Jurkat, Clone E6-1 (cell line): Measurements from ENCODE around the gene SGCE. TPM values are rescaled to one million over a fixed set of nuclear protein-coding genes. Genes with fewer than 3 reads are reported as not detected.
"Not testable (repeated sequence)": the region's sequence is repeated elsewhere in the genome, so short reads cannot be mapped to it uniquely, and the experiment has no call there.

ENCODE experiments used
- DNase-seq: peaks from one replicate; pipeline ENCODE4 v3.0.0-alpha.2; 2011; ENCODE audit warnings: low read depth, low spot score
- H3K4me3 ChIP-seq: 2 replicates; pipeline ENCODE4 v1.5.1; 2011; ENCODE audit warnings: mild to moderate bottlenecking, low read length, control low read depth, moderate library complexity
- polyA plus RNA-seq: library from polyadenylated mRNA; unstranded; fragments of >200 nt; gene quantifications from one replicate; pipeline ENCODE4 v1.2.1, GENCODE V29; 2012; ENCODE audit warnings: missing spikeins; ENCODE audit not compliant: insufficient read length, insufficient read depth

Gene SGCE, protein sequence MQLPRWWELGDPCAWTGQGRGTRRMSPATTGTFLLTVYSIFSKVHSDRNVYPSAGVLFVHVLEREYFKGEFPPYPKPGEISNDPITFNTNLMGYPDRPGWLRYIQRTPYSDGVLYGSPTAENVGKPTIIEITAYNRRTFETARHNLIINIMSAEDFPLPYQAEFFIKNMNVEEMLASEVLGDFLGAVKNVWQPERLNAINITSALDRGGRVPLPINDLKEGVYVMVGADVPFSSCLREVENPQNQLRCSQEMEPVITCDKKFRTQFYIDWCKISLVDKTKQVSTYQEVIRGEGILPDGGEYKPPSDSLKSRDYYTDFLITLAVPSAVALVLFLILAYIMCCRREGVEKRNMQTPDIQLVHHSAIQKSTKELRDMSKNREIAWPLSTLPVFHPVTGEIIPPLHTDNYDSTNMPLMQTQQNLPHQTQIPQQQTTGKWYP
- polyA plus RNA-seq = not detected

DNA sequence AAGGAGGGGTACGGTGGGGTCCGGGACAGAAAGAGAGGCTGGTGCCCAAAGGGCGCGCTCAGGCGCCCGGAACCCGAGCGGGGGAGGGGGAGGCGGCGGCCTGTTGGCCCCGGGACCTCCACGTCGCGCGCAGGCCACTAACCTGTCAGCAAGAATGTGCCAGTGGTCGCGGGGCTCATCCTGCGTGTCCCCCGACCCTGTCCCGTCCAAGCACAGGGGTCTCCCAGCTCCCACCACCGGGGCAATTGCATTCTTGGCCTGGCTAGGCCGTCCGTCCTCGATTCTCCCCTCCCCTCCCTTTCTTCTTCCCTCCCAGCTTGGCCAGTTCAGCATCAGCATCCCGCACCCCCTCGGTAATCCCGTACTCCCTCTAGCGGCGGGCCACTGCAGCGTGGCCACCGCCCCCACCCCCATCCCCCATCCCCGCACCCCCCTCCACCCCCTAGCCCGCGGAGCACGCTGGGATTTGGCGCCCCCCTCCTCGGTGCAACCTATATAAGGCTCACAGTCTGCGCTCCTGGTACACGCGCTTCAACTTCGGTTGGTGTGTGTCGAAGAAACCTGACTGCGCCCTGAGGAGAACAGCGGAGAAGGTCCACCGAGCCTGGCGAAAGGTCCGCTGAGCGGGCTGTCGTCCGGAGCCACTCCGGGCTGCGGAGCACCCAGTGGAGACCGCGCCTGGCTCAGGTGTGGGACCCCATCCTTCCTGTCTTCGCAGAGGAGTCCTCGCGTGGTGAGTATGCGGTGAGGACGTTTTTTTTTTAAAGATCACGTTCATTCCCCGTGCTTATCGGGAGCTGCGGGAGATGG is at the start of gene SGCE:
TSS of gene SGCE (minus strand) at position 286 of the 810 bp plus-strand sequence. CDS start at position 251, 35 bp downstream.
- H3K4me3 ChIP-seq = no peak within 1 kb of the TSS

DNA sequence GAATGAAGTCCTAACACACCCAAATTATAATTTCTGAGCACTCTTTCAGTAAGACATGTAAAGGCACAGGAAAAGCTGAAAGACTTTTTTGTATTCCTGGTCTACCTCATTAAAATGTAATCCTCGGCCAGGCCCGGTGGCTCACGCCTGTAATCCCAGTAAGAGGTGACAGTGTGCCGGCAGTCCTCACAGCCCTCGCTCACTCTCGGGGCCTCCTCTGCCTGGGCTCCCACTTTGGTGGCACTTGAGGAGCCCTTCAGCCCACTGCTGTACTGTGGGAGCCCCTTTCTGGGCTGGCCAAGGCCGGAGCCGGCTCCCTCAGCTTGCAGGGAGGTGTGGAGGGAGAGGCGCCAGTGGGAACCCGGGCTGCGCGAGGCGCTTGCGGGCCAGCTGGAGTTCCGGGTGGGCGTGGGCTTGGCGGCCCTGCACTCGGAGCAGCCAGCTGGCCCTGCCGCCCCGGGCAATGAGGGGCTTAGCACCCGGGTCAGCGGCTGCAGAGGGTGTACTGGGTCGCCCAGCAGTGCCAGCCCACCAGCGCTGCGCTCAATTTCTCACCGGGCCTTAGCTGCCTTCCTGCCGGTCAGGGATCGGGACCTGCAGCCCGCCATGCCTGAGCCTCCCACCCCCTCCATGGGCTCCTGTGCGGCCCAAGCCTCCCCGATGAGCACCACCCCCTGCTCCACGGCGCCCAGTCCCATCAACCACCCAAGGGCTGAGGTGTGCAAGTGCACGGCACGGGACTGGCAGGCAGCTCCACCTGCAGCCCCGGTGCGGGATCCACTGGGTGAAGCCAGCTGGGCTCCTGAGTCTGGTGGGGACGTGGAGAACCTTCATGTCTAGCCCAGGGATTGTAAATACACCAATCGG is 49.5 kb upstream of the SGCE start:
- not testable (repeated sequence) for DNase-seq

More for the DNA sequence above, at the start of gene SGCE:
- DNase-seq = no peak

DNA sequence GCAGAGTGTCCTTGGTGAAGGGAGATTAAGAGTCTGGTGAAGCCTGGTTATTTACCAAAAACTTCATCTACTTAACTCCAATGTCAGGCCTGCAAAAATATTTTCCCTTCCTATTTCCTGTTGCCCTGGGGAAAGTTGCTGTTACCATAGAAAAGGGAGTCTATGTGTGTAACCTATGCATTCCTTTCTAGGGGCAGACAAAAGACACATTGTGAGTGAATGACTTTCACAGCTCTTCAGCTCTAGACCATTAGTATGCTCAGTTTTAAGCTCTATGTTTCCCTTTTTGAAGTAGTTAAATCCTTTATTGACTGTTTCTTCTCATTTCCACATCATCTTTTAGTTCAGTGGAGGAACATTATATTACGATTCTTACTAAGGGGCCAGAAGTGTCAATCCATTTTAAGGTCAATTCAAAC is 45.6 kb upstream of the SGCE start:
- no peak overlapping the region for H3K4me3 ChIP-seq
- DNase-seq = no peak

More for the DNA sequence above, 49.5 kb upstream of the SGCE start:
- not testable (repeated sequence) for H3K4me3 ChIP-seq

DNA sequence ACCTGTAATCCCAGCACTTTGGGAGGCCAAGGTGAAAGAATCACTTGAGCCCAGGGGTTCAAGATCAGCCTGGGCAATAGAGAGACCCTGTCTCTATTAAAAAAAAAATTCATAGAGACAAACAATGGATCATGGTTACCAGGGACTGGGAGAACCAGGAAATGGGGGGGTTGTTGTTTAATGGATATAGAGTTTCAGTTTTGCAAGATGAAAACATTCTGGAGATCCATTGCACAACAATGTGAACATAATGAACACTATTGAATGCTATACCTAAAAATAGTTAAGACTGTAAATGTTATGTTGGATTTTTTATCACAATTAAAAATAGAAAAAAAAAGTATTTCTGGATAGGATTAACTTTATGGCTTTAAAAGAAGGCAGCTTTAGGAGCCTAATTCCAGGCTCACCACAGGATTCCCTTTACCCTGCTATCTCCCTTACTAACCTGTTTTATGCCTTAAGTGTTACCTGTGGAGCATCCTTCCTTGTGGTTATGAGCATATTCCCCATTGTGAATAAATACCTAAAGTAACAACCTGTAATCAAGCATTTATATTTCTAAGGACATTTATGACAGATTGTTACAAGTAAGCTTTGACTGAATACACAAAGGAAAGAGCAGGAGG is 45.1 kb upstream of the SGCE start:
- H3K4me3 ChIP-seq = no peak overlapping the region
- DNase-seq = no peak

DNA sequence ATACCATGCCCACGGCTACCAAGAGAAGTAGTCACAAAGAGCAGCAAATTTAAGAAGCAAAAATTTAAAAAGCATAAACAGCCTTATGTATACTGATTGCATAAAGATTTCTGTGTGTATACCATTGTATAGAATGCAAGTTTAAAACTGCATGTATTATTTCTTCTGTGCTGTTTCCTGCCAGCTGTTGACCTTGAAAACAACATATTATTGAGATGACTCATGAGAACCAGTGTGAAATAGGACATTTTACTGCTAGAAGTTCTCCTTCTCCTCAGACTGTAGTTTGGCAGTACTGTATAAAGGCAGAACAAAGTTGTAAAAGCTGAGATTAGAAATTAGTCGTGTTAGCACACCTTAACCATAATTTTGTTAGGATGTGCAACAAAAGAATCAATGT is 42.3 kb upstream of the SGCE start:
- H3K4me3 ChIP-seq = no peak overlapping the region
- no peak for DNase-seq

DNA sequence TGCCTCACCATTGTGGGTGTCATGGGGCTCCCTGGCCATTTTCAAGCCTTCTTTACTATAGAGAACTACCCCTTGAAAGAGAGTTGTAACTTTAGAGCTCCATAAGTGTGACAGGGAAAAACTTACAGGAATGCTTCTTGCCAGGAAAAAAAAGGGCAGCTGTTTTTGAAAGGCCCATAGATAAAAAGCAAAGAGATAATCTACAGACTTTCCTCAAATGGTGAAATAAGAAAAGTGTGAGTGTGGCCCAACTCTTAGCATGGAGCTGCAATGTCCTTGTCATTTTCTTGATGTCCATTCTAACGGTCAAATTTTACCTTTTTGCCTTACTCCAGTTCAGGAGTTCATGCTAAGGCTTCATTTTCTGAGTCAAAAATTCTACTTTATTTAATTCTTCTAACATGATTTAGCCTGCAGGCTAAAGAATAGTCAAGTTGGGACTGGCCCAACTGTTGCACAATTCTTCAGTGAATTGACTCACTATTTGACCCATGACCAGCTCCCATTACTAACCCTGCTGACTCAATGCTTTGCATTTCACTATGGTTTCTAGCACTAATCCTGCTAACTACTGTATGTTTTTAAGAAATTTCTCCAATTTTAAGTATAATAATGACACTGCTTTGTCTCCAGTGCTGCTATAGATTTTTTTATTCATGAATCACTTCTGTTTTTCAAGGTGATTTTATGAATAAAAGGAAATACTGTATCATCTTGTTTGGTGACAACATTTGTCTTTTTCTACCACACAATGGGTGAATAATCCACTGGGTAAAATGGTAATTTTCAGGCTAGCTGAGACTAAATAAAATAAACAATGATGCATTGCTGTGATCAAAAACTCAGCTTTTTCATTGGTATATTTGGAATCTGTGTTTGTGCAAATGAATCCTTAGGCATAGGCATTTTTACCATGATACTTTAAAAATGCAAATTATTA is 41.4 kb upstream of the SGCE start:
- DNase-seq = no peak
- H3K4me3 ChIP-seq = no peak overlapping the region

DNA sequence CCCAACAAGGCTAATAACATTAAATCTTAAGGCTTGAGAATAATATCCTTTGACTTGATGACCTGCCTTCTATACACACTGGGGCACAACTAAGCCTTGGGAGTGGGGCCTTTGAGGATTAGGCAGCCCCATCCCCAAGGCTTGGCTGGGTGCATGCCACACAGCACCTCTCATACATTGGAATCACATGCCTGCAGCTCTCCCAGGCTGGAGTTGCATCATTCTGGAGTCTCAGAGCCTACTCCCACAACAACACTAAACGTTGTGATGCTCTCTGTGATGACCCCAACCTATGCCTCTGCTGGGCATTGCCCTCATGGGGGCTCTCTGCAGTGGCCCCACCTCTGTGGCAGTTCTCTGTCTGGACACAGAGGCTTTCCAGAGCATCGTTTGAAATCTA is 31.9 kb upstream of the SGCE start:
- no peak for DNase-seq
- H3K4me3 ChIP-seq = no peak overlapping the region

DNA sequence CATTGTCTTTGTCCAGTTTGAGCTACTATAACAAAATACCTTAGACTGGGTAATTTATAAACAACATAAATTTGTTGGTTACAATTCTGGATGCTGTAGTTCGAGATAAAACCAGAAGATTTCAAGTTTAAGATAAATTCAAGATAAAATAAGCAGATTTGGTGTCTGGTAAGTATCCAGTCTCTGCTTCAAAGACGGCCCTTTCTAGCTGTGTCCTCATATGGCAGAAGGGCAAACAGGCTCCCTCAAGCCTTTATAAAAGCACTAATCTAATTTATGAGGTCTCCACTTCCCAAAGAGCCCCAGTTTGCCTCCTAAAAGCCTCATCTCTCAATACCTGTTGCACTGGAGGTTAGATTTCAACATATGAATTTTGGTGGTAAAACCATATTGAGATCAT is 31.1 kb upstream of the SGCE start:
- DNase-seq = no peak
- H3K4me3 ChIP-seq = no peak overlapping the region

DNA sequence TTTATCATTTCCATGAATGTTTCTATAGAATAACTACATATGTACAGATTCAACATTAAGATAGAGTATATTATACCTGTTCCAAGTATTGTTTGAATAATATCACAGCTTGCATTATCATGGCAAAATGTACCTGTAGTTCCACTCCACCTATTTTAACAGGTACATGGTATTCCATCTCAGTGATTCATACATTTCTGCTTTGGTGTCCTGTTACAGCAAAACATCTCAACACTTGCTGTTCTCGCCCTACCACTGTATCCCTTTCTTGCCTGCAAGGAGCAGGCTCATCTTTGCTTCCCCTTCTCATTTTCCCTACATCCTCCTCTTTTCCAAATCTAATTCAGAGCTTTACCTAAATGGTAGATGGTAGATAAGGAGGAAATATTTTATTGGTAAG is 27.1 kb upstream of the SGCE start:
- no peak overlapping the region for H3K4me3 ChIP-seq
- no peak for DNase-seq

DNA sequence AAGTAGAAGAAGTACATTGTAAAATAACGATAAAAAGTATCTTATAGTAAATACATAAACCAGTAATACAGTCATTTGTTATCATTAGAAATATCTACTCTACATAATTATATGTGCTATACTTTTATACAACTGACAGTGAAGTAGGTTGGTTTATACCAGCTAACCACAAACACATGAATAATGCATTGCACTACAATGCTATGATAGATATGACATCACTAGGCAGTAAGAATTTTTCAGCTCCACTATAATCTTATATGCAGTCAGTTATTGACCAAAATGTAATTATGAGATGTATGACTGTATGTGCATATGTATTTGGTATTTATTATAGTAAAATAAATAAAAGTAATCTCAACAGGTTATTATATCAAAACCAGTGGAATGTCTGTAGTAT is 23.4 kb upstream of the SGCE start:
- H3K4me3 ChIP-seq = no peak overlapping the region
- DNase-seq = no peak

DNA sequence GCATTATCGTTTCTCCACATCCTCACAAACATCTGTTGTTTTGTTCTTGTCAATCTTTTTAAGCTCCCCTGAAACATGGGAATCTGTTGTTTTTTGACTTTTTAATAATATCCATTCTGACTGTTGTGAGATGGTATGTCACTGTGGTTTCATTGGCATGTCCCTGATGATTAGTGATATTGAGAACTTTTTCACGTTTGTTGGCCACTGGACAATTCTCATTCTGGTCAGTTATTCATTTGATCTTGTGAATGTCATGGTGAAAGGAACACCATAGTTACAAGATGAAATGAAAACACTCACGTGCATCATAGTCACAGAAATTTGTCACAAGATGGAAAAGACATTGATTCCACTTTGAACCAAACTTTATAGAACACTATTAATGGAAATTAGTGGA is 20.5 kb upstream of the SGCE start:
- no peak overlapping the region for H3K4me3 ChIP-seq
- DNase-seq = no peak

DNA sequence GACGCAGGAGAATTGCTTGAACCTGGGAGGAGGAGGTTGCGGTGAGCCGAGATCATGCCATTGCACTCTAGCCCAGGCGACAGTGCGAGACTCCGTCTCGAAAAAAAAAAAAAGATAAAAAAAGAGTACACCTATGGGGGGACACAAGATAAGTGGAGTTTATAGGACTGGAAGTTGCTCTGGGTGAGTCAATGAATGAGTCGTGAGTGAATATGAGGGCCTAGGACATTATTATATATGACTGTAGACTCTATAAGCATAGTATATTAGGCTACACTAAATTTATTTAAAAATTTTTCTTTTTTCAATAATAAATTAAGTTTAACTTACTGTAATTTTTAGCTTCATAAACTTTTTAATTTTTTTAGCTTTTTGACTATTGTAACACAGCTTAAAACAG is 19.4 kb upstream of the SGCE start:
- H3K4me3 ChIP-seq = no peak overlapping the region
- DNase-seq = no peak

DNA sequence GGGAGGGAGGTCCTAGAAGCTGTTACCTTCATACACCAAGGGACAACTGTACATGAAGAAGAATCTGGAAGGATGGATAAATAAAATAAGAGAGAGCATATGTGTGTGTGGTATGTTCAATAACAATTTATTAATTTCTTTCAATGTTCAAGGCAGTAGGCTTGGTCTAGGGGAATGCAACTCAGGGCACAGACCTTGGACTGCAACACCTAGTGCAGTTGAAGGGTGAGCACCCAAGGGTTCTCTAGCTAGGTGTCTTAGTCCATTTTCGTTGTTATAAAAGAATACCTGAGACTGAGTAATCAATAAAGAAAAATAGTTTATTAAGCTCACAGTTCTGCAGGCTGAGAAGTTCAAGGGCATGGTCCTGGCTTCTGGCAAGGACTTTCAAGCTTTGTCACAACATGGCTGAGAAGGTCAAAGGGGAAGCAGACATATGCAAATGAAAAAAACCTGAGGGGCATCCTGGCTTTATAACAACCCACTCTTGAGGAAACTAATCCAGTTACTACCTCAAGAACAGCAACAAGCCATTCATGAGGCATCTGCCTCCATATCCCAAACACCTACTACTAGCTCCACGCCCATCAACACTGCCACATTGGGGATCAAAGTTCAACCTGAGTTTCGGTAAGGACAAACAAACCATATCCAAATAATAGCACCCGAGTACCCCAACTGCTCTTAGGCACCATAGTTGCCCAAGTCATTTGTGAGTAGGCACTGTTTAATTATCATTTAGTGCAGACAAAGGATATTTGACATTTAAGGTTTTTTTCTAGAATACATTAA is 15.7 kb upstream of the SGCE start:
- no peak overlapping the region for H3K4me3 ChIP-seq
- no peak for DNase-seq

DNA sequence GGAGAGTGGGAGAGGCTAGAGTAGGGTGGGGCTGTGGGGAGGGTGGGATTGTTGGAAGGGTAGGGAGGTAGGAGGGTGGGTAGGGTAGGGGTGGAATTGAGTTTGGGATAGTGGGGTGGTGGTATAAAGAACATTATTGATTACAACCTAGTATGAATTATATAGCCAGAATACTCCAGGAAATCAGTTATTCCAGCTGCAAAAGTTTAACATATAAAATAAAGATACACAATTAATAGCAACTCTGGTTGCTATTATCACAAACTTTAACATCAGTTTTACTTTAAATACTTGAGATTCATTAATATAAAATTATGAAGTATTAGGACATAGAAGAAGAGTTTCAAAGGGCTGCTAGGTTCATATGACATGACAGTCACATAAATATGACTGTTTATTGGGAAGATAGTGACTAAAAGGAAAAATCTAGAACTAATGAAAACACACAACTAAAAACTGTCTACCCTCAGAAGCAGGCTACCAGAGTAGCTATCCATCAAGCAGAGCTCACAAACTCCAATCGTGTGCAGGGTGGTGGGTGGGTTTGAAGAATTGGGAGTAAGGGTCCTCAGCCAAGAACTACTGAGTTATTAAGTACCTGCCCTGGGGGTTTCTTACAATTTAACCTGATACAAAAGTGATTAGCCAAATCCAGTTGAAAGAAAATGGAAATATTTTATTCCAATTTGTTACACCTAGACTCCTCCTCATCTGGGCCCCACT is 14.0 kb upstream of the SGCE start:
- no peak overlapping the region for H3K4me3 ChIP-seq
- no peak for DNase-seq

DNA sequence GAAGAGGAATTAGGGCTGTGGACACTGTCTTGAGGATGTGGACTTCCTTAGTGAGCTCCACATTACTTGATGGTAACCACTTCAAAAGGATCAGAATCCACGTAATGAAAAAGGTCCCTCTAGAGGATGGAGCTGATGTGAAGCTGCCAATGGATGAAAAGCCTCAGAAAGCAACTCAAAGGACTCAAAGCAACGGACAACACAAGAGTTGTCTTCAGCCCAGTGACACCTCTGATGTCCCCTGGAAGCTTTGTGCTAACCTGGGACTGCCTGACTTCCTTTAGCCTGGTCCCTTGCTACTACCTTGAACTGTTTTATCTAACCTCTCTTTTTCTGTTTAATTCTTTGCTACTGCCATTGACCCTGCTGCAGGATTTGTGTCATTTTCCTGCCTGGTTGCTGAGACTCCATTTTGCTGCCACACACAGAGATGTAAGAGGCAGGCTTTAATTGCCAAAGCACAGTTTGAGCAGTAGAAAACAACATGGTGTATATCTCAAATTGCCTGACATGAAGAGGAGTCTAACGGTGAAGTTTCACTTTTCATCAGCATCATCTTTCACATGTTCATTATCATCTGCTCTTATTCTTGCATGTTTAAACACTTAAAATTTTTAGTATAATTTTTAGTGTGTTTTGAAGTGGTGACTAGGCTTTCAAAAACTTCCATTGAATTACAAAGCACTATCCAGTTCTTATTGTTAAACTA is 11.1 kb upstream of the SGCE start:
- no peak for DNase-seq

DNA sequence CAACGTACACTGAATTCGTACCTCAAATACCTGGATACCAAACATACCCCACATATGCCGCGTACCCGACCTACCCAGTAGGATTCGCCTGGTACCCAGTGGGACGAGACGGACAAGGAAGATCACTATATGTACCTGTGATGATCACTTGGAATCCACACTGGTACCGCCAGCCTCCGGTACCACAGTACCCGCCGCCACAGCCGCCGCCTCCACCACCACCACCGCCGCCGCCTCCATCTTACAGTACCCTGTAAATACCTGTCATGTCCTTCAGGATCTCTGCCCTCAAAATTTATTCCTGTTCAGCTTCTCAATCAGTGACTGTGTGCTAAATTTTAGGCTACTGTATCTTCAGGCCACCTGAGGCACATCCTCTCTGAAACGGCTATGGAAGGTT is 9.5 kb upstream of the SGCE start:
- DNase-seq = no peak
- H3K4me3 ChIP-seq = no peak overlapping the region

More for the DNA sequence above, 11.1 kb upstream of the SGCE start:
- no peak overlapping the region for H3K4me3 ChIP-seq
